HEK293T (cell line): ENCODE measurements around the gene MTMR1.

ENCODE experiments used
- CTCF ChIA-PET: fragments of 350-600 bp; formaldehyde crosslinking; extraction: SDS; loops from one replicate; lab custom pipeline; 2021; ENCODE audit warnings: antibody characterized with exemption, inconsistent platforms; lab: Yijun Ruan, JAX
- POLR2A ChIA-PET: fragments of 350-600 bp; formaldehyde crosslinking; extraction: SDS; loops from one replicate; lab custom pipeline; 2020; ENCODE audit warnings: antibody characterized with exemption, inconsistent platforms; lab: Yijun Ruan, JAX
- DNase-seq: peaks from one replicate; pipeline ENCODE4 v3.0.0; 2012; ENCODE audit warnings: mixed read lengths; ENCODE audit errors: extremely low spot score
- ARNT ChIP-seq: fragments of 450-650 bp; IDR thresholded peaks from 2 replicates; pipeline ENCODE4 v1.6.1; 2017; ENCODE audit warnings: mild to moderate bottlenecking
- BHLHE40 ChIP-seq: fragments of 450-650 bp; IDR thresholded peaks from 2 replicates; pipeline ENCODE4 v1.6.1; 2016; ENCODE audit warnings: mild to moderate bottlenecking, moderate library complexity, borderline replicate concordance
- CTBP1 ChIP-seq: fragments of 450-650 bp; IDR thresholded peaks from 2 replicates; pipeline ENCODE4 v1.6.1; 2016; ENCODE audit warnings: borderline replicate concordance
- ELF4 ChIP-seq: fragments of 450-650 bp; IDR thresholded peaks from 2 replicates; pipeline ENCODE4 v1.6.1; 2017; ENCODE audit warnings: antibody characterized with exemption
- FOXA1 ChIP-seq: fragments of 450-650 bp; IDR thresholded peaks from 2 replicates; pipeline ENCODE4 v1.6.1; 2016; ENCODE audit warnings: mild to moderate bottlenecking
- FOXK2 ChIP-seq: fragments of 450-650 bp; IDR thresholded peaks from 2 replicates; pipeline ENCODE4 v1.6.1; 2016; ENCODE audit warnings: mild to moderate bottlenecking
- FOXM1 ChIP-seq: fragments of 450-650 bp; IDR thresholded peaks from 2 replicates; pipeline ENCODE4 v1.6.1; 2017; ENCODE audit warnings: mild to moderate bottlenecking, borderline replicate concordance
- HDGF ChIP-seq: fragments of 450-650 bp; IDR thresholded peaks from 2 replicates; pipeline ENCODE4 v1.6.1; 2017; ENCODE audit warnings: antibody characterized with exemption, borderline replicate concordance
- L3MBTL2 ChIP-seq: fragments of 450-650 bp; conservative IDR thresholded peaks from 2 replicates; pipeline ENCODE4 v1.6.1; 2016; ENCODE audit warnings: mild to moderate bottlenecking
- LEF1 ChIP-seq: fragments of 450-650 bp; IDR thresholded peaks from 2 replicates; pipeline ENCODE4 v1.6.1; 2017; ENCODE audit warnings: mild to moderate bottlenecking, borderline replicate concordance
- NFRKB ChIP-seq: fragments of 450-650 bp; IDR thresholded peaks from 2 replicates; pipeline ENCODE4 v1.6.1; 2016; ENCODE audit warnings: mild to moderate bottlenecking, moderate library complexity
- SP1 ChIP-seq: fragments of 450-650 bp; IDR thresholded peaks from 2 replicates; pipeline ENCODE4 v1.6.1; 2017
- SUZ12 ChIP-seq: fragments of 450-650 bp; IDR thresholded peaks from 2 replicates; pipeline ENCODE4 v1.6.1; 2016; ENCODE audit warnings: mild to moderate bottlenecking
- TARDBP ChIP-seq: fragments of 450-650 bp; IDR thresholded peaks from 2 replicates; pipeline ENCODE4 v1.6.1; 2016
- ZNF384 ChIP-seq: fragments of 450-650 bp; IDR thresholded peaks from 2 replicates; pipeline ENCODE4 v1.6.1; 2016
- TF ChIP-seq, protein P1 (sequence below): fragments of 450-650 bp; IDR thresholded peaks from 2 replicates; pipeline ENCODE4 v1.6.1; 2016

Gene MTMR1

GRCh38 chrX:150683112-150683511, 10.1 kb upstream of the MTMR1 start:
- CTCF ChIA-PET, result interaction anchor here (0.6 to 1.5 kb wide), 7 partner anchors 8 to 780 kb away, joined by 3 to 13 read pairs (median 5); partner anchors contain the start of gene MTMR1
- no peak for DNase-seq
- POLR2A ChIA-PET, result no interaction called here
- TF ChIP-seq ARNT, result no peak
- TF ChIP-seq ELF4, result no peak
- TF ChIP-seq TARDBP, result no peak
- no peak for TF ChIP-seq FOXA1

DNA sequence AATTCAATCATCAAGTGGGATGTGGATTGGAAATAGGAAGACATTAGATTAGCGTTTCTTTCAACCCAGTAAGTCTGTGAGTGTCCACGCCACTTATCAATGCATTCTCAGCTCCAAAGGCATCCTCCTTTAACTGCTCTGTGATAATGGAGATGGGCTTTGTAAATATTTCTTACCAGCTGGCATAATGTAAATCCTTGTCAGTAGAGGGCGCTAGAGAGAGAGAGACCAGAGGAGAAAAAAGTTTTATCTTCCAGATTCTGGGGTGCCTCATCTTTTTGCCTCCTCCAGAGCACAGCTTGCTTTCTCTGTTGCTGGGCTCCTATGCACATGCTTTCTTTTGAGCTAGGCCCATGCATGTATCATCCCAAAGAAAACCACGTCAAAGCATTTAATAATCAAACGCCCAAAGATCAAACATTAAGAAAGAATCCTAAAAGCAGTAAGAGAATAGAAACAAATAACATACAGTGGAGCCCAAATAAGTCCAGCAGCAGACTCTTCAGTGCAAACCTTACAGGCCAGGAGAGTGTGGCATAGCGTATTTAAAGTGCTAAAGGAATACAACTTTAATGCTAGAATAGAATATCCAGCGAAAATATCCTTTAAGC, 9.6 kb upstream of the MTMR1 start:
- CTCF ChIA-PET, result interaction anchor here (0.6 to 1.5 kb wide), 8 partner anchors 9 to 781 kb away, joined by 3 to 13 read pairs (median 4); partner anchors contain the start of gene MTMR1
- no peak for TF ChIP-seq ZNF384
- TF ChIP-seq FOXM1, result no peak
- no peak for TF ChIP-seq ARNT
- no peak for TF ChIP-seq SUZ12
- TF ChIP-seq, protein P1, sequence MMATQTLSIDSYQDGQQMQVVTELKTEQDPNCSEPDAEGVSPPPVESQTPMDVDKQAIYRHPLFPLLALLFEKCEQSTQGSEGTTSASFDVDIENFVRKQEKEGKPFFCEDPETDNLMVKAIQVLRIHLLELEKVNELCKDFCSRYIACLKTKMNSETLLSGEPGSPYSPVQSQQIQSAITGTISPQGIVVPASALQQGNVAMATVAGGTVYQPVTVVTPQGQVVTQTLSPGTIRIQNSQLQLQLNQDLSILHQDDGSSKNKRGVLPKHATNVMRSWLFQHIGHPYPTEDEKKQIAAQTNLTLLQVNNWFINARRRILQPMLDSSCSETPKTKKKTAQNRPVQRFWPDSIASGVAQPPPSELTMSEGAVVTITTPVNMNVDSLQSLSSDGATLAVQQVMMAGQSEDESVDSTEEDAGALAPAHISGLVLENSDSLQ, result no peak
- TF ChIP-seq ELF4, result no peak
- no peak for TF ChIP-seq NFRKB
- no peak for TF ChIP-seq HDGF
- TF ChIP-seq LEF1, result no peak
- POLR2A ChIA-PET, result no interaction called here
- peak; percentile 55 for DNase-seq

DNA sequence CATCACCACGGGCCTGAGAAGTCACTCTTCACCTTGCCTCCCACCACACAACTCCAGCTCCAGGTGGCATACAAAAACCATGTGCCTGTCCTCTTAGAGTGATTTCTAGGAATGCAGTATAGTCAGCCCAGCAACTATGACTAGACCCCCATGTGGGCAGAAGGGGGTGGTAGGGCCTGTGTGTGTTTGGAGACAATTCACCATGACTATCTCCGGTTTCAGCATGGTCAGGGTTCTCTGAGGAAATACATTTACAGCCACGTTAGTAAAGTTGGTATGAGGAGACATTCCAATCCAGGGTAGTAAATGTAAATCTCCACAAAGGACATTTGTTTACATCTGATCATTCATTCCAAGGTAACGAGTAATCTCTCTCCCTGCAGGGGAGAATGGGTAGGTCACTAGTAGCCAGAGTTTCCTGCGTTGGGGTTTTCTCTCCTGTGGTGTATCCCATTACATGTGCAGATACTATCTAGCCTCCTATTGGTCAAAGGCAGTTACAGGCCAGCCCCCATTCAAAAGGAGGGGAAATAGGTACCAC, 4.2 kb upstream of the MTMR1 start:
- peak; percentile 15 for DNase-seq
- POLR2A ChIA-PET, result no interaction called here

DNA sequence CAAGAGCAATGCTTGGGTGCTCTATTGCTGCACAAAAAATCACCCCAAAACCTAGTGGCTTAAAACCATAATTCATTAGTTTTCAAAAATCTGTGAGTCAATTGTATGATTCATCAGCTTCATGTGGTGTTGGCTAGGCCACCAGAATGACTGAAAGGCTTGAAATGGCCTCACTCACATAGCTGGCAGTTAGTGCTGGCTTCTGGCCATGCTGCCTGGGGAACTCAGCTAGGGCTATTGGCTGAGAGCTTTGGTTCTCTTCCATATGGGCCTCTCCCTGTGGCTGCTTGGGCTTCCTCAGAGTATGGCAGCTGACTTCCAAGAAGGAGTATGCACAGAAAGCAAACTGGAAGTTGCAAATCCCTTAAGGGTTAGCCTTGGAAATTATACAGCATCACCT, 3.1 kb upstream of the MTMR1 start:
- POLR2A ChIA-PET, result no interaction called here
- TF ChIP-seq FOXA1, result no peak
- no peak for TF ChIP-seq FOXK2
- no peak for TF ChIP-seq SP1
- no peak for TF ChIP-seq ARNT
- TF ChIP-seq, protein P1, result no peak
- TF ChIP-seq CTBP1, result no peak
- no peak for TF ChIP-seq FOXM1
- TF ChIP-seq ZNF384, result no peak
- TF ChIP-seq BHLHE40, result no peak
- TF ChIP-seq L3MBTL2, result no peak
- TF ChIP-seq HDGF, result no peak
- no peak for TF ChIP-seq NFRKB
- no peak for TF ChIP-seq ELF4
- TF ChIP-seq TARDBP, result no peak
- TF ChIP-seq SUZ12, result no peak
- no peak for TF ChIP-seq LEF1
- DNase-seq, result no peak
- CTCF ChIA-PET, result no interaction called here

More for the DNA sequence above, 4.2 kb upstream of the MTMR1 start:
- CTCF ChIA-PET, result no interaction called here
- no peak for TF ChIP-seq NFRKB
- TF ChIP-seq, protein P1, result no peak
- no peak for TF ChIP-seq TARDBP
- no peak for TF ChIP-seq SP1
- TF ChIP-seq LEF1, result no peak
- TF ChIP-seq L3MBTL2, result no peak
- TF ChIP-seq ZNF384, result no peak
- no peak for TF ChIP-seq FOXM1
- TF ChIP-seq FOXK2, result no peak
- no peak for TF ChIP-seq ARNT
- no peak for TF ChIP-seq HDGF
- no peak for TF ChIP-seq BHLHE40
- TF ChIP-seq ELF4, result no peak
- no peak for TF ChIP-seq CTBP1
- TF ChIP-seq FOXA1, result no peak
- TF ChIP-seq SUZ12, result no peak

GRCh38 chrX:150692296-150692695, 900 bp upstream of the MTMR1 start:
- no peak for DNase-seq
- ChIA-PET POLR2A (no interaction called here), CTCF (interaction anchor here (2.8 kb wide), 1 partner anchor 9 kb away, joined by 13 read pairs; no protein-coding TSS in a partner anchor)
- TF ChIP-seq CTBP1, result no peak
- TF ChIP-seq ELF4, result no peak
- TF ChIP-seq FOXK2, result no peak
- TF ChIP-seq, protein P1, result no peak
- no peak for TF ChIP-seq ARNT
- TF ChIP-seq TARDBP, result no peak
- no peak for TF ChIP-seq LEF1
- no peak for TF ChIP-seq ZNF384
- no peak for TF ChIP-seq FOXM1
- no peak for TF ChIP-seq BHLHE40
- no peak for TF ChIP-seq L3MBTL2
- TF ChIP-seq SP1, result no peak
- TF ChIP-seq FOXA1, result no peak
- no peak for TF ChIP-seq NFRKB
- no peak for TF ChIP-seq SUZ12
- TF ChIP-seq HDGF, result no peak
